Vagina (tissue), 2 donors: ENCODE data around the gene AMZ2.

Experiments used
- CTCF ChIP-seq, 3 experiments: fragments of 450-650 bp in 2 of 3; fragments of 200-600 bp in 1 of 3; sonication (generic) in 1 of 3; IDR thresholded peaks; one replicate each; pipeline ENCODE4 v1.5.1; 2017 to 2019; ENCODE audit warnings: antibody characterized with exemption in 3 of 3, mild to moderate bottlenecking in 2 of 3, moderate library complexity in 2 of 3
- POLR2A ChIP-seq, 2 donors: fragments of 450-650 bp; IDR thresholded peaks; one replicate each; pipeline ENCODE4 v1.6.1; 2017; ENCODE audit warnings: antibody characterized with exemption in 2 of 2, mild to moderate bottlenecking in 2 of 2, moderate library complexity in 2 of 2

- TF ChIP-seq POLR2A (IDR thresholded peaks at IDR 0.05) (no peak), CTCF (IDR thresholded peaks at IDR 0.05) (no peak)
Observed at GRCh38 chr17:68292689-68293040, 44.8 kb downstream of the AMZ2 start.
